ENCODE data around the gene ITLN2. TPM values are rescaled to one million over a fixed set of nuclear protein-coding genes. Genes with fewer than 3 reads are reported as not detected.
"Not testable (repeated sequence)": the region's sequence is repeated elsewhere in the genome, so short reads cannot be mapped to it uniquely, and the experiment has no call there.

ITLN2 gene
- total and polyA plus RNA-seq, 2 experiments from 2014 or later: 8.0 to 12.8 TPM

DNA sequence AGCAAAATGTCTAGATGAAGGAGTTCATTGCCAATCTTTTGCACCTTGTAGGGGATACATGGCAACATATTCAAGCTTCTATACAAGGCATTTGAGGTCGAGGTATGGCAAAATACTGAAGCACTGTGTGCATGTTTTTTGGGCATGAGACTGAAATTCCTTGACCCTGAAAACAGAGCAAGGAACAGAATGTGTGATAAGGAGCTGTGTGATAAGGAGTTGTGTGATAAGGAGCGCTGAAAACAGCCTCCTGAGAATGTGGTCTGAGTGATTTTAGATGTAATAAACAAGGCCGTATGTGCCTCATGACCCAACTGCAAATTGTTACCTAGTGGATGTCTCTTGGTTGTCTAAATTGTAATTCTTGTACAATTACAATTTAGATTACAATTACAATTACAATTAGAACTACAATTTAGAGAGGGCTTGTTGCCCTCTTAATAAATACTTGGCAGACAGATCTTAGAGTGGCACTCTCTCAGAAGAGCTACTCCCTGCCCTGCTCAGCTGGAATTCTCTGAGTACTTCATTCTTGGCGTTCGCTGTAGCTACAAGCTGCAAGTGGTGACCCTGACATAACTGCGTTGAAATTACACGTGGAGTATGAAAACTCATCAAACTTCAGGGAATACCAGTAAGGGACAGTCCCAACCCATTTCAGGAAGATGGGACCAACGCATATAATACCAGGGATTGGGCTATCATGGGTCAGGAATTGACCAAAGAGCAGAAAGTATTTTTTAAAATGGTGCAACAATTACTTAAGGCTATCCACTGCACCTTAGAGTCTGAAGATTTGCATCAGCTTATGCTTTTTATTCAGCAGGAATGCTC lies 49.6 kb downstream of the ITLN2 start (continued):
- TF ChIP-seq, protein P1, sequence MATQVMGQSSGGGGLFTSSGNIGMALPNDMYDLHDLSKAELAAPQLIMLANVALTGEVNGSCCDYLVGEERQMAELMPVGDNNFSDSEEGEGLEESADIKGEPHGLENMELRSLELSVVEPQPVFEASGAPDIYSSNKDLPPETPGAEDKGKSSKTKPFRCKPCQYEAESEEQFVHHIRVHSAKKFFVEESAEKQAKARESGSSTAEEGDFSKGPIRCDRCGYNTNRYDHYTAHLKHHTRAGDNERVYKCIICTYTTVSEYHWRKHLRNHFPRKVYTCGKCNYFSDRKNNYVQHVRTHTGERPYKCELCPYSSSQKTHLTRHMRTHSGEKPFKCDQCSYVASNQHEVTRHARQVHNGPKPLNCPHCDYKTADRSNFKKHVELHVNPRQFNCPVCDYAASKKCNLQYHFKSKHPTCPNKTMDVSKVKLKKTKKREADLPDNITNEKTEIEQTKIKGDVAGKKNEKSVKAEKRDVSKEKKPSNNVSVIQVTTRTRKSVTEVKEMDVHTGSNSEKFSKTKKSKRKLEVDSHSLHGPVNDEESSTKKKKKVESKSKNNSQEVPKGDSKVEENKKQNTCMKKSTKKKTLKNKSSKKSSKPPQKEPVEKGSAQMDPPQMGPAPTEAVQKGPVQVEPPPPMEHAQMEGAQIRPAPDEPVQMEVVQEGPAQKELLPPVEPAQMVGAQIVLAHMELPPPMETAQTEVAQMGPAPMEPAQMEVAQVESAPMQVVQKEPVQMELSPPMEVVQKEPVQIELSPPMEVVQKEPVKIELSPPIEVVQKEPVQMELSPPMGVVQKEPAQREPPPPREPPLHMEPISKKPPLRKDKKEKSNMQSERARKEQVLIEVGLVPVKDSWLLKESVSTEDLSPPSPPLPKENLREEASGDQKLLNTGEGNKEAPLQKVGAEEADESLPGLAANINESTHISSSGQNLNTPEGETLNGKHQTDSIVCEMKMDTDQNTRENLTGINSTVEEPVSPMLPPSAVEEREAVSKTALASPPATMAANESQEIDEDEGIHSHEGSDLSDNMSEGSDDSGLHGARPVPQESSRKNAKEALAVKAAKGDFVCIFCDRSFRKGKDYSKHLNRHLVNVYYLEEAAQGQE (IDR thresholded peaks at IDR 0.05; ENCODE audit: unreplicated experiment): no peak
- TF ChIP-seq ZNF114 (CRISPR knock-in tag; IDR thresholded peaks at IDR 0.05): no peak

DNA sequence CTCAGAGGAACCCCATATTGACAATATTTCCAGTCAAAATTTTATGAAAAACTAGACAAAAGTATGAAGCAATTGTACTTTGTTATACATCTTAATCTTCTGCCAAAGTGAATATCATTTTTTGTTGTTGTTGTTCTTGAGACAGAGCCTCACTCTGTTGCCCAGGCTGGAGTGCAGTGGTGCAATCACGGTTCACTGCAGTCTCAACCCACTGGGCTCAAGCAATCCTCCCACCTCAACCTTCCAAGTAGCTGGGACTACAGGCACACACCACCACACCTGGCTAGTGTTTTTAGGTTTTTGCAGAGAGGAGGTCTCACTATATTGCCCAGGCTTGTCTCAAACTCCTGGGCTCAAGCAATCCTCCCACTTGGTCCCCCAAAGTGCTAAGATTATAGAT lies 52.4 kb downstream of the ITLN2 start:
- not testable (repeated sequence) for H3K4me3 Mint-ChIP-seq; H4K20me1 ChIP-seq (replicated peaks; ENCODE audit: insufficient read depth); H3K4me3 ChIP-seq; DNase-seq (ENCODE audit: low spot score); H2AFZ ChIP-seq; H3K27ac Mint-ChIP-seq; H3K27ac ChIP-seq (ENCODE audit: low read depth); H3K27me3 Mint-ChIP-seq (ENCODE audit: insufficient read depth, low read depth, poor library complexity); H3K79me2 ChIP-seq (replicated peaks; ENCODE audit: insufficient read depth); H3K9me2 ChIP-seq (ENCODE audit: insufficient read depth); H3K36me3 Mint-ChIP-seq (ENCODE audit: low read depth); H3K9me3 Mint-ChIP-seq; H3K4me2 ChIP-seq; H3K4me1 ChIP-seq (ENCODE audit: insufficient read depth); H3K27me3 ChIP-seq (ENCODE audit: insufficient read depth); ATAC-seq; H3K4me1 Mint-ChIP-seq; H3F3A ChIP-seq (replicated peaks; ENCODE audit: low read depth); H3K36me3 ChIP-seq (ENCODE audit: insufficient read depth)

DNA sequence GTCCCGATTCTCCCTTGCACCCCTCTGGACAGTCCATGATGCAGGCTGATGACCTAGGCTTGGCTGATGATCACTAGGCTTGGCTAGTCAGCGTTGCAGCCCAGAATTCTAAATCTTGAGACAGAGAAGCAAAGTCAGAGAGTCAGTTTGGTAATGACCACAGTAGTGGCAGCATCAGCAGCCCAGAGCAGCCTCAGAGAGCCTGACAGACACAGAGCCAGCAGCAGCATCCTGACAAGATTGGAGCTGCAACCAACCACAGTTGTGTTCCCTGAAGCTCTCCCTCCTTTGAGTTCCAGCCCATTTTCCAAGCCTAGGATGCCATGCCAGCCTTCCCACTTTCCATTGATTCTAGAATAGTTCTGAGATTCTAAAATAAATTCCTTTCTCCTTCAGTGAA lies 52.8 kb downstream of the ITLN2 start:
- Mint-ChIP-seq H3K9me3 (peaks cover 2% of the 10 kb centered on the region; the same call in 1 of the 3 replicates), H3K27me3 (ENCODE audit: insufficient read depth, low read depth, poor library complexity) (peaks cover 4% of the 10 kb centered on the region), H3K27ac (no peak overlapping the region), H3K36me3 (ENCODE audit: low read depth) (no peaks in the 10 kb centered on the region), H3K4me1 (no peaks in the 10 kb centered on the region; the same call in 2 of the 3 replicates), H3K4me3 (no peak overlapping the region)
- Histone ChIP-seq H3K4me3 (no peak overlapping the region), H3K4me2 (no peak overlapping the region), H4K20me1 (replicated peaks; ENCODE audit: insufficient read depth) (no peaks in the 10 kb centered on the region), H3K27ac (ENCODE audit: low read depth) (no peak overlapping the region), H2AFZ (0 out of 2 replicates have a peak overlapping the region, but pooled peaks have one; percentile 23), H3K4me1 (ENCODE audit: insufficient read depth) (no peaks in the 10 kb centered on the region), H3K9me2 (ENCODE audit: insufficient read depth) (no peaks in the 10 kb centered on the region), H3K36me3 (ENCODE audit: insufficient read depth) (no peaks in the 10 kb centered on the region), H3F3A (replicated peaks; ENCODE audit: low read depth) (no peaks in the 10 kb centered on the region), H3K79me2 (replicated peaks; ENCODE audit: insufficient read depth) (no peaks in the 10 kb centered on the region), H3K27me3 (ENCODE audit: insufficient read depth) (no peaks in the 10 kb centered on the region)
- no peak for ATAC-seq
- DNase-seq (ENCODE audit: low spot score): no peak
- no peak for TF ChIP-seq CREB1 (CRISPR knock-in tag; IDR thresholded peaks at IDR 0.05; ENCODE audit: low read depth)
- TF ChIP-seq POLR2AphosphoS5 (IDR thresholded peaks at IDR 0.05; ENCODE audit: low read depth): no peak
- TF ChIP-seq, protein P2, sequence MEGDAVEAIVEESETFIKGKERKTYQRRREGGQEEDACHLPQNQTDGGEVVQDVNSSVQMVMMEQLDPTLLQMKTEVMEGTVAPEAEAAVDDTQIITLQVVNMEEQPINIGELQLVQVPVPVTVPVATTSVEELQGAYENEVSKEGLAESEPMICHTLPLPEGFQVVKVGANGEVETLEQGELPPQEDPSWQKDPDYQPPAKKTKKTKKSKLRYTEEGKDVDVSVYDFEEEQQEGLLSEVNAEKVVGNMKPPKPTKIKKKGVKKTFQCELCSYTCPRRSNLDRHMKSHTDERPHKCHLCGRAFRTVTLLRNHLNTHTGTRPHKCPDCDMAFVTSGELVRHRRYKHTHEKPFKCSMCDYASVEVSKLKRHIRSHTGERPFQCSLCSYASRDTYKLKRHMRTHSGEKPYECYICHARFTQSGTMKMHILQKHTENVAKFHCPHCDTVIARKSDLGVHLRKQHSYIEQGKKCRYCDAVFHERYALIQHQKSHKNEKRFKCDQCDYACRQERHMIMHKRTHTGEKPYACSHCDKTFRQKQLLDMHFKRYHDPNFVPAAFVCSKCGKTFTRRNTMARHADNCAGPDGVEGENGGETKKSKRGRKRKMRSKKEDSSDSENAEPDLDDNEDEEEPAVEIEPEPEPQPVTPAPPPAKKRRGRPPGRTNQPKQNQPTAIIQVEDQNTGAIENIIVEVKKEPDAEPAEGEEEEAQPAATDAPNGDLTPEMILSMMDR (conservative IDR thresholded peaks at IDR 0.05; ENCODE audit: low read depth in 2 of 2): no peak
- TF ChIP-seq, protein P3, sequence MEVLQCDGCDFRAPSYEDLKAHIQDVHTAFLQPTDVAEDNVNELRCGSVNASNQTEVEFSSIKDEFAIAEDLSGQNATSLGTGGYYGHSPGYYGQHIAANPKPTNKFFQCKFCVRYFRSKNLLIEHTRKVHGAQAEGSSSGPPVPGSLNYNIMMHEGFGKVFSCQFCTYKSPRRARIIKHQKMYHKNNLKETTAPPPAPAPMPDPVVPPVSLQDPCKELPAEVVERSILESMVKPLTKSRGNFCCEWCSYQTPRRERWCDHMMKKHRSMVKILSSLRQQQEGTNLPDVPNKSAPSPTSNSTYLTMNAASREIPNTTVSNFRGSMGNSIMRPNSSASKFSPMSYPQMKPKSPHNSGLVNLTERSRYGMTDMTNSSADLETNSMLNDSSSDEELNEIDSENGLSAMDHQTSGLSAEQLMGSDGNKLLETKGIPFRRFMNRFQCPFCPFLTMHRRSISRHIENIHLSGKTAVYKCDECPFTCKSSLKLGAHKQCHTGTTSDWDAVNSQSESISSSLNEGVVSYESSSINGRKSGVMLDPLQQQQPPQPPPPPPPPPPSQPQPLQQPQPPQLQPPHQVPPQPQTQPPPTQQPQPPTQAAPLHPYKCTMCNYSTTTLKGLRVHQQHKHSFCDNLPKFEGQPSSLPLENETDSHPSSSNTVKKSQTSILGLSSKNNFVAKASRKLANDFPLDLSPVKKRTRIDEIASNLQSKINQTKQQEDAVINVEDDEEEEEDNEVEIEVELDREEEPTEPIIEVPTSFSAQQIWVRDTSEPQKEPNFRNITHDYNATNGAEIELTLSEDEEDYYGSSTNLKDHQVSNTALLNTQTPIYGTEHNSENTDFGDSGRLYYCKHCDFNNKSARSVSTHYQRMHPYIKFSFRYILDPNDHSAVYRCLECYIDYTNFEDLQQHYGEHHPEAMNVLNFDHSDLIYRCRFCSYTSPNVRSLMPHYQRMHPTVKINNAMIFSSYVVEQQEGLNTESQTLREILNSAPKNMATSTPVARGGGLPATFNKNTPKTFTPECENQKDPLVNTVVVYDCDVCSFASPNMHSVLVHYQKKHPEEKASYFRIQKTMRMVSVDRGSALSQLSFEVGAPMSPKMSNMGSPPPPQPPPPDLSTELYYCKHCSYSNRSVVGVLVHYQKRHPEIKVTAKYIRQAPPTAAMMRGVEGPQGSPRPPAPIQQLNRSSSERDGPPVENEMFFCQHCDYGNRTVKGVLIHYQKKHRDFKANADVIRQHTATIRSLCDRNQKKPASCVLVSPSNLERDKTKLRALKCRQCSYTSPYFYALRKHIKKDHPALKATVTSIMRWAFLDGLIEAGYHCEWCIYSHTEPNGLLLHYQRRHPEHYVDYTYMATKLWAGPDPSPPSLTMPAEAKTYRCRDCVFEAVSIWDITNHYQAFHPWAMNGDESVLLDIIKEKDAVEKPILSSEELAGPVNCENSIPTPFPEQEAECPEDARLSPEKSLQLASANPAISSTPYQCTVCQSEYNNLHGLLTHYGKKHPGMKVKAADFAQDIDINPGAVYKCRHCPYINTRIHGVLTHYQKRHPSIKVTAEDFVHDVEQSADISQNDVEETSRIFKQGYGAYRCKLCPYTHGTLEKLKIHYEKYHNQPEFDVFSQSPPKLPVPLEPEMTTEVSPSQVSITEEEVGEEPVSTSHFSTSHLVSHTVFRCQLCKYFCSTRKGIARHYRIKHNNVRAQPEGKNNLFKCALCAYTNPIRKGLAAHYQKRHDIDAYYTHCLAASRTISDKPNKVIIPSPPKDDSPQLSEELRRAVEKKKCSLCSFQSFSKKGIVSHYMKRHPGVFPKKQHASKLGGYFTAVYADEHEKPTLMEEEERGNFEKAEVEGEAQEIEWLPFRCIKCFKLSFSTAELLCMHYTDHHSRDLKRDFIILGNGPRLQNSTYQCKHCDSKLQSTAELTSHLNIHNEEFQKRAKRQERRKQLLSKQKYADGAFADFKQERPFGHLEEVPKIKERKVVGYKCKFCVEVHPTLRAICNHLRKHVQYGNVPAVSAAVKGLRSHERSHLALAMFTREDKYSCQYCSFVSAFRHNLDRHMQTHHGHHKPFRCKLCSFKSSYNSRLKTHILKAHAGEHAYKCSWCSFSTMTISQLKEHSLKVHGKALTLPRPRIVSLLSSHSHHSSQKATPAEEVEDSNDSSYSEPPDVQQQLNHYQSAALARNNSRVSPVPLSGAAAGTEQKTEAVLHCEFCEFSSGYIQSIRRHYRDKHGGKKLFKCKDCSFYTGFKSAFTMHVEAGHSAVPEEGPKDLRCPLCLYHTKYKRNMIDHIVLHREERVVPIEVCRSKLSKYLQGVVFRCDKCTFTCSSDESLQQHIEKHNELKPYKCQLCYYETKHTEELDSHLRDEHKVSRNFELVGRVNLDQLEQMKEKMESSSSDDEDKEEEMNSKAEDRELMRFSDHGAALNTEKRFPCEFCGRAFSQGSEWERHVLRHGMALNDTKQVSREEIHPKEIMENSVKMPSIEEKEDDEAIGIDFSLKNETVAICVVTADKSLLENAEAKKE (CRISPR knock-in tag; IDR thresholded peaks at IDR 0.05): no peak
